Stimulated activated CD8-positive, alpha-beta memory T cell treated with anti-CD3 and anti-CD28 coated beads, Interleukin-7, amount 100 ng/mL, for 4 hours (primary cell): Measurements from ENCODE around the gene RANBP3L.
"Not testable (repeated sequence)": the region's sequence is repeated elsewhere in the genome, so short reads cannot be mapped to it uniquely, and the experiment has no call there.

Experiments used
- DNase-seq, 2 donors: peaks; one replicate each; pipeline ENCODE4 v3.0.0-alpha.2; 2020; ENCODE audit warnings: low read depth in 2 of 2

RANBP3L gene

DNA sequence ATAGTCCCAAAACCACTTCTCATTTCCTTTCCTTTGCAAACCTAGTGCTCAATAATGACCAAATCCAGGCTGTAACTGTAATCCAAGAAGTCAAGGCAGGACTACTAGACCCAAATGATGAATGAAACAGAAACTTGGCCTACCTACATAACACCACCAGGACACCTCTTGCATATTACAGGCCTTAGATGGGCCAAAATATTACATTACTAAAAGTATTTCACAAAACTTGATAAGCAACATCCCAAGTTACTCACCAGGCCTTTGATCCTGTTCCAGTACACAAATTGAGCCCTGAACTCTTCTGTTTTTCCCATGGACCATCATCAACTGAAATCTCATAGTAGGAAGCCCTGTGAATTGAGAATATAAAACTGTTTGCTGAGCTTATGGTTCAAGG is 94.8 kb downstream of the RANBP3L start:
- no peak for DNase-seq

GRCh38 chr5:36205329-36205728 is 96.4 kb downstream of the RANBP3L start:
- no peak for DNase-seq

- DNase-seq, result no peak
Measured at GRCh38 chr5:36202521-36202961, 99.2 kb downstream of the RANBP3L start.

- DNase-seq, result no peak
Measured at GRCh38 chr5:36200513-36200912, 101.2 kb downstream of the RANBP3L start.

- DNase-seq, result no peak
Measured at GRCh38 chr5:36199620-36200019, 102.1 kb downstream of the RANBP3L start.

DNA sequence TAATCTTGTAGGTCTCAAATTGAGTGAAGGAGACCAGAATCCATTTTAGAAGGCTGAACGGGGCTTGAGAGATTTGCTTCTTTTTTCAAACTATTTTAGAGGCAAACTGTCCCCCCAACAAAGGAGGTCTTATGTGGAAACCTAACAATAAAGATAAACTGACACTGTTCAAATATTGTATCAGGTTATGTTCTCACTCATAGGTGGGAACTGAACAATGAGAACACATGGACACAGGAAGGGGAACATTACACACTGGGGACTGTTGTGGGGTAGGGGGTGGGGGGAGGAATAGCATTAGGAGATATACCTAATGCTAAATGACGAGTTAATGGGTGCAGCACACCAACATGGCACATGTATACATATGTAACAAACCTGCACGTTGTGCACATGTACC is 102.9 kb downstream of the RANBP3L start:
- not testable (repeated sequence) for DNase-seq
